Measurements from ENCODE around the gene TIMM22. TPM values are rescaled to one million over a fixed set of nuclear protein-coding genes. Genes with fewer than 3 reads are reported as not detected.
"Not testable (repeated sequence)": the region's sequence is repeated elsewhere in the genome, so short reads cannot be mapped to it uniquely, and the experiment has no call there.

TIMM22 gene
- total RNA-seq (10 to 100 TPM in 4 of 5 donors, 1 to 10 TPM in 1; 8.9 to 13.2 (median 11.4) TPM), total RNA-seq (13.8 to 45.6 (median 23.1) reads per million in 29 experiments)
- total RNA-seq (2013) = 11.3 TPM

GRCh38 chr17:996554-997344 is at the start of gene TIMM22:
TSS of gene TIMM22 (plus strand) at chr17:997129. CDS start at chr17:997143, 14 bp downstream.
- peaks cover 21 to 26% (median 25%) of the 10 kb centered on the region in 3 donors for H3K4me1 Mint-ChIP-seq
- Histone ChIP-seq H3K27me3 (replicated peaks in 1 of 2; ENCODE audit: control insufficient read depth in 2 of 2, extremely low read depth in 1 of 2, insufficient read depth in 2 of 2, low read length in 1 of 2) (no peaks in the 10 kb centered on the region), H3K4me1 (ENCODE audit: control insufficient read depth in 1 of 2, extremely low read depth in 1 of 2, insufficient read depth in 2 of 2, low read length in 2 of 2) (peaks cover 14 to 24% of the 10 kb centered on the region in 2 experiments), H3K9me3 (no peaks in the 10 kb centered on the region), H3K27ac (ENCODE audit: low read length) (peak within 1 kb of the TSS; percentile 71), H3K4me3 (ENCODE audit: control insufficient read depth in 1 of 2, extremely low read depth in 1 of 2, low read length in 1 of 2) (peak within 1 kb of the TSS; percentile 95 to 97), H3K36me3 (ENCODE audit: control insufficient read depth in 2 of 2, extremely low read depth in 1 of 2, insufficient read depth in 1 of 2, low read length in 1 of 2) (peaks cover 4 to 22% of the 10 kb centered on the region in 2 donors)
- H3K27me3 Mint-ChIP-seq = no peaks in the 10 kb centered on the region
- peak within 1 kb of the TSS; percentile 97 to 99 for H3K27ac Mint-ChIP-seq
- ChIA-PET CTCF (interaction anchor here (0.6 to 1.9 kb wide), 13 partner anchors 16 to 585 kb away, joined by 3 to 26 read pairs (median 4); partner anchors contain the start of genes GLOD4 (in 1 of the 2), MRM3 (in 1 of the 2) and NXN (in 1 of the 2)), POLR2A (interaction anchor here (0.6 to 0.7 kb wide), 4 partner anchors 16 to 582 kb away, joined by 3 to 4 read pairs (median 3); no protein-coding TSS in a partner anchor)
- peaks cover 22% of the 10 kb centered on the region for H3K36me3 Mint-ChIP-seq
- peak within 1 kb of the TSS; percentile 96 to 98 (median 98) for H3K4me3 Mint-ChIP-seq
- ATAC-seq (replicated peaks in 1 of 4) (peak; percentile 94 to 97 (median 96)), DNase-seq (peak; percentile 84 to 96 (median 90))
- WGBS (ENCODE audit: insufficient coverage) = under 1% methylated on average over 68 of the region's 71 CpGs
- peaks cover 0 to 8% (median 6%) of the 10 kb centered on the region in 3 donors for H3K9me3 Mint-ChIP-seq

GRCh38 chr17:948284-948852 is 48.6 kb upstream of the TIMM22 start:
- no peaks in the 10 kb centered on the region for H3K36me3 ChIP-seq (ENCODE audit: control insufficient read depth in 2 of 2, extremely low read depth in 1 of 2, insufficient read depth in 1 of 2, low read length in 1 of 2)
- no peak for DNase-seq
- ChIA-PET CTCF (no interaction called here), POLR2A (no interaction called here)
- Mint-ChIP-seq H3K27me3 (peaks cover 13 to 14% of the 10 kb centered on the region in 2 donors), H3K4me1 (no peaks in the 10 kb centered on the region), H3K27ac (no peak overlapping the region), H3K9me3 (no peaks in the 10 kb centered on the region), H3K4me3 (no peak overlapping the region), H3K36me3 (no peaks in the 10 kb centered on the region)
- H3K4me3 ChIP-seq (ENCODE audit: control insufficient read depth in 1 of 2, extremely low read depth in 1 of 2, low read length in 1 of 2) = no peak overlapping the region
- no peak overlapping the region for H3K27ac ChIP-seq (ENCODE audit: low read length)
- peaks cover 2 to 22% of the 10 kb centered on the region in 2 experiments for H3K27me3 ChIP-seq (replicated peaks in 1 of 2; ENCODE audit: control insufficient read depth in 2 of 2, extremely low read depth in 1 of 2, insufficient read depth in 2 of 2, low read length in 1 of 2)
- ATAC-seq (replicated peaks in 1 of 4) = no peak
- 97% methylated on average over 9 of the region's 25 CpGs for WGBS (ENCODE audit: insufficient coverage)
- no peaks in the 10 kb centered on the region for H3K9me3 ChIP-seq
- peaks cover 0 to 7% of the 10 kb centered on the region in 2 experiments for H3K4me1 ChIP-seq (ENCODE audit: control insufficient read depth in 1 of 2, extremely low read depth in 1 of 2, insufficient read depth in 2 of 2, low read length in 2 of 2)

GRCh38 chr17:949623-950303 is 47.2 kb upstream of the TIMM22 start:
- Mint-ChIP-seq H3K4me1 (no peaks in the 10 kb centered on the region), H3K27me3 (peaks cover 18% of the 10 kb centered on the region in 2 donors), H3K36me3 (no peaks in the 10 kb centered on the region), H3K4me3 (no peak overlapping the region), H3K9me3 (no peaks in the 10 kb centered on the region), H3K27ac (no peak overlapping the region)
- peaks cover 0 to 7% of the 10 kb centered on the region in 2 experiments for H3K4me1 ChIP-seq (ENCODE audit: control insufficient read depth in 1 of 2, extremely low read depth in 1 of 2, insufficient read depth in 2 of 2, low read length in 2 of 2)
- no peak for ATAC-seq (replicated peaks in 1 of 4)
- H3K27ac ChIP-seq (ENCODE audit: low read length) = no peak overlapping the region
- ChIA-PET POLR2A (no interaction called here), CTCF (interaction anchor here in 1 of 2 donors (0.7 kb wide), 1 partner anchor 24 kb away, joined by 6 read pairs; no protein-coding TSS in a partner anchor)
- H3K4me3 ChIP-seq (ENCODE audit: control insufficient read depth in 1 of 2, extremely low read depth in 1 of 2, low read length in 1 of 2) = no peak overlapping the region
- 64% methylated on average over 6 of the region's 12 CpGs for WGBS (ENCODE audit: insufficient coverage)
- no peak for DNase-seq
- no peaks in the 10 kb centered on the region for H3K9me3 ChIP-seq
- peaks cover 2 to 21% of the 10 kb centered on the region in 2 experiments for H3K27me3 ChIP-seq (replicated peaks in 1 of 2; ENCODE audit: control insufficient read depth in 2 of 2, extremely low read depth in 1 of 2, insufficient read depth in 2 of 2, low read length in 1 of 2)
- H3K36me3 ChIP-seq (ENCODE audit: control insufficient read depth in 2 of 2, extremely low read depth in 1 of 2, insufficient read depth in 1 of 2, low read length in 1 of 2) = no peaks in the 10 kb centered on the region

GRCh38 chr17:951325-952132 is 45.4 kb upstream of the TIMM22 start:
- Mint-ChIP-seq H3K4me3 (no peak overlapping the region), H3K27ac (no peak overlapping the region), H3K9me3 (no peaks in the 10 kb centered on the region), H3K4me1 (no peaks in the 10 kb centered on the region), H3K27me3 (peaks cover 18% of the 10 kb centered on the region in 2 donors), H3K36me3 (no peaks in the 10 kb centered on the region)
- H3K4me1 ChIP-seq (ENCODE audit: control insufficient read depth in 1 of 2, extremely low read depth in 1 of 2, insufficient read depth in 2 of 2, low read length in 2 of 2) = peaks cover 0 to 7% of the 10 kb centered on the region in 2 experiments
- no peak overlapping the region for H3K4me3 ChIP-seq (ENCODE audit: control insufficient read depth in 1 of 2, extremely low read depth in 1 of 2, low read length in 1 of 2)
- no peak overlapping the region for H3K27ac ChIP-seq (ENCODE audit: low read length)
- no peak for ATAC-seq (replicated peaks in 1 of 4)
- no peaks in the 10 kb centered on the region for H3K36me3 ChIP-seq (ENCODE audit: control insufficient read depth in 2 of 2, extremely low read depth in 1 of 2, insufficient read depth in 1 of 2, low read length in 1 of 2)
- H3K9me3 ChIP-seq = no peaks in the 10 kb centered on the region
- WGBS (ENCODE audit: insufficient coverage) = 1% methylated on average over 7 of the region's 27 CpGs
- ChIA-PET CTCF (interaction anchor here in 1 of 2 donors (0.6 kb wide), 1 partner anchor 19 kb away, joined by 4 read pairs; no protein-coding TSS in a partner anchor), POLR2A (no interaction called here)
- peaks cover 2 to 21% of the 10 kb centered on the region in 2 experiments for H3K27me3 ChIP-seq (replicated peaks in 1 of 2; ENCODE audit: control insufficient read depth in 2 of 2, extremely low read depth in 1 of 2, insufficient read depth in 2 of 2, low read length in 1 of 2)
- DNase-seq = no peak

GRCh38 chr17:952592-952991 is 44.3 kb upstream of the TIMM22 start:
- DNase-seq = peak in 2 of 35 experiments; percentile 13 to 26
- POLR2A ChIA-PET; CTCF ChIA-PET; H3K4me1 ChIP-seq (ENCODE audit: control insufficient read depth in 1 of 2, extremely low read depth in 1 of 2, insufficient read depth in 2 of 2, low read length in 2 of 2); H3K9me3 ChIP-seq; H3K27ac Mint-ChIP-seq; ATAC-seq (replicated peaks in 1 of 4); H3K36me3 Mint-ChIP-seq; H3K27ac ChIP-seq (ENCODE audit: low read length); H3K4me1 Mint-ChIP-seq; H3K36me3 ChIP-seq (ENCODE audit: control insufficient read depth in 2 of 2, extremely low read depth in 1 of 2, insufficient read depth in 1 of 2, low read length in 1 of 2); H3K4me3 ChIP-seq (ENCODE audit: control insufficient read depth in 1 of 2, extremely low read depth in 1 of 2, low read length in 1 of 2); H3K9me3 Mint-ChIP-seq; H3K4me3 Mint-ChIP-seq: not testable (repeated sequence)
- peaks cover 18% of the 10 kb centered on the region in 2 donors for H3K27me3 Mint-ChIP-seq
- WGBS (ENCODE audit: insufficient coverage) = 96% methylated on average over 17 of the region's 18 CpGs
- peaks cover 2 to 25% of the 10 kb centered on the region in 2 experiments for H3K27me3 ChIP-seq (replicated peaks in 1 of 2; ENCODE audit: control insufficient read depth in 2 of 2, extremely low read depth in 1 of 2, insufficient read depth in 2 of 2, low read length in 1 of 2)

All from T-cell (primary cell).